ENCODE data around the gene DUSP3.
"Not testable (repeated sequence)": the region's sequence is repeated elsewhere in the genome, so short reads cannot be mapped to it uniquely, and the experiment has no call there.

- not testable (repeated sequence) for TF ChIP-seq CTCF, POLR2A (IDR thresholded peaks at IDR 0.05)
Measured at GRCh38 chr17:43798024-43798423, 19.2 kb upstream of the DUSP3 start.

All from esophagus squamous epithelium (tissue), 4 donors.